Measurements from ENCODE around the gene ADAM15.

DNA sequence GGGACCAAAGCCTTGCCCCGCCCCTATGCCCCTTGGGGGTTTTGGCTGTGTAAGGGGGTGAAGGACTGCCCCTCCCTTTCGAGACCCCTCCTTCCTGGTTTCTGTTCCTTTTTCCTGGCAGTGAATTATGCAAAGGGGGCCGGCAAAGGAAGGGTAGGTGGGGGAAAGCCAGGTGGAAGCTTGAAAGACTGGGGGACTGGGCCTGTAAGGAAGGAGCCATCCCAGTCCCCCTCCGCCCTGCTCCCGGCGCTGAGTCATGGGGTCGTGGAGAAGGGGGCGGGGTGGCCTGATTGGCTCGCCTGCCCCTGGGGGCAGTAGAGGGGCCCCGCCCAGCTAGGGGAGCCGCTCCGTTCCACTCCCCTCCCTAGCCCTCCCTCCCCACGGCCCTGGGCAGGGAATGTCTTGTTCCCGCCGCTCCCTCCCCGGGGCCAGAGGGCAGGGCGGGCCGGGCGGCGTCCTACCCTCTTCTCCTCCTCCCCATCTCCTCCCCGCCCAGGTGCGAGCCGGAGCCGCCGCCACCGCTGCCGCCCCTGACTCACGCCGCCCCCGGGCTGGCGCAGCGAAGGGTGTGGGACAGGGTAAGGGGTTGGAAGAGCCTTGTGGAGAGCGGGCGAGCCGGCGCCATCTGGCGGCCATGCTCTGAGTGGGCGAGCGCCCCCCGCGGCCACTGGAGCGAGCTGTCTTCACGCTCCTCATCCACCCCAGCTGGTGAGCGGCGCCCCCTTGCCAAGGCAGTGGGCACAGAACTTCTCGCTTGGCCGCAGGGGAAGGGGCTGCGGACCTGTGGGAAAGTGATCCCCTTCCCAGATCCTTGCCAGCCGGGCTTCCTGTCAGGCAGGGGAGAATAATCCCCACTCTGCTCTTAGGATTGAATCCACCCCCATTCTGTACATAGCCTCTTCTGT lies 33.8 kb upstream of the ADAM15 start:
- TF ChIP-seq FOSL1 (IDR thresholded peaks at IDR 0.05; ENCODE audit: insufficient read depth, low read depth, low read length) (0 out of 2 replicates have a peak, but pooled peaks have one; percentile 12), GABPA (IDR thresholded peaks at IDR 0.05; ENCODE audit: borderline replicate concordance, insufficient read depth, low read length) (no peak), EP300 (IDR thresholded peaks at IDR 0.05; ENCODE audit: borderline replicate concordance in 1 of 2, low read depth in 2 of 2, low read length in 2 of 2) (peak in 1 of 2 experiments; percentile 78; a peak in 2 of 3 replicates), SIN3A (conservative IDR thresholded peaks at IDR 0.05 in 1 of 2, IDR thresholded peaks at IDR 0.05 in 1 of 2; ENCODE audit: low read depth in 1 of 2, low read length in 2 of 2) (peak in 1 of 2 experiments; percentile 86; a peak in 1 of 4 replicates), TAF1 (IDR thresholded peaks at IDR 0.05; ENCODE audit: low read depth, low read length) (no peak), POU5F1 (IDR thresholded peaks at IDR 0.05; ENCODE audit: low read depth, low read length) (no peak), CEBPB (IDR thresholded peaks at IDR 0.05; ENCODE audit: low read depth, low read length) (no peak), POLR2A (IDR thresholded peaks at IDR 0.05; ENCODE audit: control extremely low read depth in 1 of 2, low read depth in 2 of 2, low read length in 2 of 2) (peak in 1 of 2 experiments; percentile 20; a peak in 1 of 3 replicates), YY1 (IDR thresholded peaks at IDR 0.05; ENCODE audit: low read depth, low read length) (peak; percentile 61; the same call in 1 of the 2 replicates), POLR2AphosphoS5 (IDR thresholded peaks at IDR 0.05; ENCODE audit: low read depth, low read length) (peak; percentile 55; the same call in 1 of the 2 replicates), TEAD4 (IDR thresholded peaks at IDR 0.05; ENCODE audit: low read depth, low read length) (peak; percentile 29; the same call in 1 of the 2 replicates), SP1 (IDR thresholded peaks at IDR 0.05; ENCODE audit: low read depth, low read length) (peak; percentile 33; the same call in 1 of the 2 replicates)
- TF ChIP-seq, protein P1, sequence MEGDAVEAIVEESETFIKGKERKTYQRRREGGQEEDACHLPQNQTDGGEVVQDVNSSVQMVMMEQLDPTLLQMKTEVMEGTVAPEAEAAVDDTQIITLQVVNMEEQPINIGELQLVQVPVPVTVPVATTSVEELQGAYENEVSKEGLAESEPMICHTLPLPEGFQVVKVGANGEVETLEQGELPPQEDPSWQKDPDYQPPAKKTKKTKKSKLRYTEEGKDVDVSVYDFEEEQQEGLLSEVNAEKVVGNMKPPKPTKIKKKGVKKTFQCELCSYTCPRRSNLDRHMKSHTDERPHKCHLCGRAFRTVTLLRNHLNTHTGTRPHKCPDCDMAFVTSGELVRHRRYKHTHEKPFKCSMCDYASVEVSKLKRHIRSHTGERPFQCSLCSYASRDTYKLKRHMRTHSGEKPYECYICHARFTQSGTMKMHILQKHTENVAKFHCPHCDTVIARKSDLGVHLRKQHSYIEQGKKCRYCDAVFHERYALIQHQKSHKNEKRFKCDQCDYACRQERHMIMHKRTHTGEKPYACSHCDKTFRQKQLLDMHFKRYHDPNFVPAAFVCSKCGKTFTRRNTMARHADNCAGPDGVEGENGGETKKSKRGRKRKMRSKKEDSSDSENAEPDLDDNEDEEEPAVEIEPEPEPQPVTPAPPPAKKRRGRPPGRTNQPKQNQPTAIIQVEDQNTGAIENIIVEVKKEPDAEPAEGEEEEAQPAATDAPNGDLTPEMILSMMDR (IDR thresholded peaks at IDR 0.05; ENCODE audit: control extremely low read depth in 1 of 3, insufficient read depth in 1 of 3, low read depth in 1 of 3, low read length in 3 of 3): peak in 2 of 3 experiments; percentile 99 to 100; a peak in 3 of 4 replicates
- TF ChIP-seq, protein P2, sequence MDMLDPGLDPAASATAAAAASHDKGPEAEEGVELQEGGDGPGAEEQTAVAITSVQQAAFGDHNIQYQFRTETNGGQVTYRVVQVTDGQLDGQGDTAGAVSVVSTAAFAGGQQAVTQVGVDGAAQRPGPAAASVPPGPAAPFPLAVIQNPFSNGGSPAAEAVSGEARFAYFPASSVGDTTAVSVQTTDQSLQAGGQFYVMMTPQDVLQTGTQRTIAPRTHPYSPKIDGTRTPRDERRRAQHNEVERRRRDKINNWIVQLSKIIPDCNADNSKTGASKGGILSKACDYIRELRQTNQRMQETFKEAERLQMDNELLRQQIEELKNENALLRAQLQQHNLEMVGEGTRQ (IDR thresholded peaks at IDR 0.05; ENCODE audit: low read length): no peak

Measured in H1 (cell line).